Measurements from ENCODE around the gene ANGPTL7.

ANGPTL7 gene

DNA sequence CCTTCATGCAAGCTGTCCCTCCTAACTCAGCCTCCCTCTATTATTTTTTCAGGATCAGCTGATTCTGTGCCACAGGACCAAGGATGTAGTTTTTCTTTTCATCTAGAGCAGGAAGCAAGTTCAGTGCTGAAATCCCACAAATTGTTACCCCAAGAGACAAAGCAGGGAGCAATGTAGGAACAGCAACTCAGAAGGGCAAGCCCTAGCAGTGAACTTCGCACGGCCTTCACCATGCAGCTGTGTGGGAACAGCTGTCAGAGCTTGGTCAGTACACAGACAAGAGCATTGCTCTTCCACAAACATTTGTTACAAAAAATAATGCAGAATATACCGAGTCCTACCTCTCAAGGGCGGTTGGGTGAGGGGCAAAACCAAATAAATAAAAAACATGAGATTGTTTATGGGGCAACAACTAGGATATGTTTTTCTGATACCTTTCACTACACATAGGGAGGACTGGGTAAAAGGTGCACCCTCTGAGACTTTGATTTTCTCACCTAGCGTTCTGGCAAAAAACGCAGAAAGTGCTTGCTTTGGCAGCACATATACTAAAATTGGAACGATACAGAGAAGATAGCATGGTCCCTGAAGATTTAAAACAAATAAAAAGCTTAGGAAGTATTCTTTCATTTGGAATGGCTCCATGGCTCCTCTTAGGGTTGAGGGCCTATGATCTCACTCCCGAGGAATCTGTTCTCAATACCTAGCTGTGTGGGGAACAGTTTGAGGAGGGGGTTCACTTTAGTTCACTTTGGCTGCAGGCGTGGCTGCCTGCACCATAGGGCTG, 37.1 kb upstream of the ANGPTL7 start:
- Histone ChIP-seq H3K36me3 (ENCODE audit: insufficient read depth, low read length) (peaks cover 87% of the 10 kb centered on the region), H3K27me3 (ENCODE audit: insufficient read depth, low read length, poor library complexity) (no peaks in the 10 kb centered on the region), H3K9me3 (ENCODE audit: insufficient read depth, low read length, severe bottlenecking) (no peaks in the 10 kb centered on the region), H3K27ac (ENCODE audit: low read length) (no peak overlapping the region), H4K20me1 (ENCODE audit: insufficient read depth, low read length) (0 out of 2 replicates have a peak, but pooled peaks cover 1% of the 10 kb centered on the region), H3K4me1 (ENCODE audit: insufficient read depth, low read length) (no peaks in the 10 kb centered on the region), H2AFZ (ENCODE audit: low read depth, low read length) (no peak overlapping the region), H3K4me2 (ENCODE audit: insufficient read depth, low read length) (no peak overlapping the region), H3K9ac (ENCODE audit: low read depth, low read length) (no peak overlapping the region), H3K4me3 (ENCODE audit: low read depth in 1 of 2, low read length in 2 of 2) (no peak overlapping the region), H3K79me2 (ENCODE audit: insufficient read depth, low read length) (no peaks in the 10 kb centered on the region)
- DNase-seq (no peak), ATAC-seq (ENCODE audit: insufficient read depth, low read depth) (no peak)
- TF ChIP-seq, protein P1, sequence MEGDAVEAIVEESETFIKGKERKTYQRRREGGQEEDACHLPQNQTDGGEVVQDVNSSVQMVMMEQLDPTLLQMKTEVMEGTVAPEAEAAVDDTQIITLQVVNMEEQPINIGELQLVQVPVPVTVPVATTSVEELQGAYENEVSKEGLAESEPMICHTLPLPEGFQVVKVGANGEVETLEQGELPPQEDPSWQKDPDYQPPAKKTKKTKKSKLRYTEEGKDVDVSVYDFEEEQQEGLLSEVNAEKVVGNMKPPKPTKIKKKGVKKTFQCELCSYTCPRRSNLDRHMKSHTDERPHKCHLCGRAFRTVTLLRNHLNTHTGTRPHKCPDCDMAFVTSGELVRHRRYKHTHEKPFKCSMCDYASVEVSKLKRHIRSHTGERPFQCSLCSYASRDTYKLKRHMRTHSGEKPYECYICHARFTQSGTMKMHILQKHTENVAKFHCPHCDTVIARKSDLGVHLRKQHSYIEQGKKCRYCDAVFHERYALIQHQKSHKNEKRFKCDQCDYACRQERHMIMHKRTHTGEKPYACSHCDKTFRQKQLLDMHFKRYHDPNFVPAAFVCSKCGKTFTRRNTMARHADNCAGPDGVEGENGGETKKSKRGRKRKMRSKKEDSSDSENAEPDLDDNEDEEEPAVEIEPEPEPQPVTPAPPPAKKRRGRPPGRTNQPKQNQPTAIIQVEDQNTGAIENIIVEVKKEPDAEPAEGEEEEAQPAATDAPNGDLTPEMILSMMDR (IDR thresholded peaks at IDR 0.05; ENCODE audit: borderline replicate concordance, extremely low read depth, low read length, poor library complexity, severe bottlenecking): no peak
- no peak for TF ChIP-seq EZH2 (IDR thresholded peaks at IDR 0.05; ENCODE audit: borderline replicate concordance, low read depth, low read length, severe bottlenecking)

DNA sequence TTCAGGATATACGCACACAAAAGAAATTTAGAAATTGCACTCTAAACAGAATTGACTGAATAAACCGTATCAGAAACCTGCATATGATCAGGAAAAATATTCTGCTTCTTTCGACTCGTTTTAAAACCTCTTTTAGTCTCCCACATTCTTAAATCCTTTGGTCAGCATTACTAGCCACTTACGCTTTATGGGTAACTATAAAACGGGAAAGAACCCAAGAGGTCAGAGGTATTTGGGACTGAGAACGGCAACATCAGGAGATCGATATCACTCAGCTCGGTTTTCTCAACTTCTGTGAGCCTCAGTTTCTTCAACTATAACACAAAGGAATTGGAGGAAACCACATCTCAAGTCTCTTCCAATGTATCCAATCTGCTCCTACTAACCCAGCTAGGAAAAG, 36.4 kb upstream of the ANGPTL7 start:
- no peak overlapping the region for H3K27ac ChIP-seq (ENCODE audit: low read length)
- no peaks in the 10 kb centered on the region for H3K27me3 ChIP-seq (ENCODE audit: insufficient read depth, low read length, poor library complexity)
- H4K20me1 ChIP-seq (ENCODE audit: insufficient read depth, low read length): 0 out of 2 replicates have a peak, but pooled peaks cover 3% of the 10 kb centered on the region
- TF ChIP-seq, protein P1 (IDR thresholded peaks at IDR 0.05; ENCODE audit: borderline replicate concordance, extremely low read depth, low read length, poor library complexity, severe bottlenecking): no peak
- TF ChIP-seq EZH2 (IDR thresholded peaks at IDR 0.05; ENCODE audit: borderline replicate concordance, low read depth, low read length, severe bottlenecking): no peak
- no peaks in the 10 kb centered on the region for H3K79me2 ChIP-seq (ENCODE audit: insufficient read depth, low read length)
- no peak overlapping the region for H2AFZ ChIP-seq (ENCODE audit: low read depth, low read length)
- H3K4me2 ChIP-seq (ENCODE audit: insufficient read depth, low read length): no peak overlapping the region
- no peaks in the 10 kb centered on the region for H3K9me3 ChIP-seq (ENCODE audit: insufficient read depth, low read length, severe bottlenecking)
- no peak for DNase-seq
- H3K4me1 ChIP-seq (ENCODE audit: insufficient read depth, low read length): no peaks in the 10 kb centered on the region
- no peak overlapping the region for H3K9ac ChIP-seq (ENCODE audit: low read depth, low read length)
- no peak overlapping the region for H3K4me3 ChIP-seq (ENCODE audit: low read depth in 1 of 2, low read length in 2 of 2)
- H3K36me3 ChIP-seq (ENCODE audit: insufficient read depth, low read length): peaks cover 84% of the 10 kb centered on the region
- ATAC-seq (ENCODE audit: insufficient read depth, low read depth): no peak

DNA sequence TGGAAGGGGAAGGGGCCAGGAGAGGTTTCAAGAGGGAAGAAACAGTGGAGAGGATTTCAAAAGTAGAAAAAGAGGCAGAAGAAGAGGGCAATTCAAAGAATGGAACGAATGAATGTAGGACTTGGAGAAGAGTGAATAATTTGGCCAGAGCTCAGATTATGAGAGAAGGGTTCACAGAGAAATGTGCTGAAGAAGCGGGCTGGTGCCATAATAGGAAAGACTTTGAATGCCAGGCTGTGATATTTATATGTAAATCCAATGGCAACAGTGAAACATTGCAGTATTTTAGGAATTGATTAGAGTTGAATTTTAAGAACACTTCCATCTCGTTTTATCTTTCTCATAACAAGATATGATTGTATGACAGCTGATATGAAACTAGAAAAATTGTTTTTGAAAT, 36.0 kb upstream of the ANGPTL7 start:
- no peak for TF ChIP-seq EZH2 (IDR thresholded peaks at IDR 0.05; ENCODE audit: borderline replicate concordance, low read depth, low read length, severe bottlenecking)
- TF ChIP-seq, protein P1 (IDR thresholded peaks at IDR 0.05; ENCODE audit: borderline replicate concordance, extremely low read depth, low read length, poor library complexity, severe bottlenecking): no peak
- Histone ChIP-seq H3K27ac (ENCODE audit: low read length) (no peak overlapping the region), H3K4me3 (ENCODE audit: low read depth in 1 of 2, low read length in 2 of 2) (no peak overlapping the region), H2AFZ (ENCODE audit: low read depth, low read length) (no peak overlapping the region), H3K27me3 (ENCODE audit: insufficient read depth, low read length, poor library complexity) (no peaks in the 10 kb centered on the region), H3K4me1 (ENCODE audit: insufficient read depth, low read length) (no peaks in the 10 kb centered on the region), H4K20me1 (ENCODE audit: insufficient read depth, low read length) (0 out of 2 replicates have a peak, but pooled peaks cover 3% of the 10 kb centered on the region), H3K9ac (ENCODE audit: low read depth, low read length) (no peak overlapping the region), H3K36me3 (ENCODE audit: insufficient read depth, low read length) (peaks cover 80% of the 10 kb centered on the region), H3K9me3 (ENCODE audit: insufficient read depth, low read length, severe bottlenecking) (no peaks in the 10 kb centered on the region), H3K4me2 (ENCODE audit: insufficient read depth, low read length) (no peak overlapping the region), H3K79me2 (ENCODE audit: insufficient read depth, low read length) (no peaks in the 10 kb centered on the region)
- no peak for DNase-seq
- no peak for ATAC-seq (ENCODE audit: insufficient read depth, low read depth)
